ENCODE data around the gene PPP2R3A.
"Not testable (repeated sequence)": the region's sequence is repeated elsewhere in the genome, so short reads cannot be mapped to it uniquely, and the experiment has no call there.

Gene PPP2R3A

DNA sequence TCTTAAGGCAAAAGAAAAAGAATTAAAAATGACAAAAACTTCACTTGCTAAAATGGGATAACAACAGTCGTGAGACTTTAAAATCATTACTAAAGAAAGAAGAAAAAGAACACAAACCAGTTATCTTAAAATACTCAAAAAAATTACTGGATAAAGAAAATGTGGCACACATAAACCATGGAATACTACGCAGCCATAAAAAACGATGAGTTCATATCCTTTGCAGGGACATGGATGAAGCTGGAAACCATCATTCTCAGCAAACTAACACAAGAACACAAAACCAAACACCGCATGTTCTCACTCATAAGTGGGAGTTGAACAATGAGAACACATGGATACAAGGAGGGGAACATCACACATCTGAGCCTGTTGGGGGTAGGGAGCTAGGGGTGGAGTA lies 202.7 kb downstream of the PPP2R3A start:
- DNase-seq = not testable (repeated sequence)

DNA sequence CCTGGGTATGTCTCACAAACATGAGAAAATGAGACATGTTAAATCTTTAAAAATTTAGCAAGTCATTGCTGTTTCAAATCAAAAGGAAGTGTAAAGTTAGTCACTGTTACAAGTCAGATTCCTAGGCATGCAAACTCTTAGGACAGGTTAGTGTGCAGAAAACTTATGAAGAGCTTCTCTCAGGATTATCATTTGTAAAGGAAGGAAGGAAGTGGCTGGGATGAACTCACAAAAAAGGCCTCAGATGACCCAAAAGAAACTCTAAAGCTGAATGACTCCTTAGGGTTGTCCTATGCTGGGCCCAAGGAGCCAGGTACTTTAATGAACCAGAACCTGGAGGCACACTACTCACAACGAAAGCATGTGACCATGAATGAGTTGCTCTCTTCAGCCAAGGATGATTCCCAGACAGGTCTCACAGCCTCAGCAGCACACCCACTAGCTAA lies 205.6 kb downstream of the PPP2R3A start:
- no peak for DNase-seq

DNA sequence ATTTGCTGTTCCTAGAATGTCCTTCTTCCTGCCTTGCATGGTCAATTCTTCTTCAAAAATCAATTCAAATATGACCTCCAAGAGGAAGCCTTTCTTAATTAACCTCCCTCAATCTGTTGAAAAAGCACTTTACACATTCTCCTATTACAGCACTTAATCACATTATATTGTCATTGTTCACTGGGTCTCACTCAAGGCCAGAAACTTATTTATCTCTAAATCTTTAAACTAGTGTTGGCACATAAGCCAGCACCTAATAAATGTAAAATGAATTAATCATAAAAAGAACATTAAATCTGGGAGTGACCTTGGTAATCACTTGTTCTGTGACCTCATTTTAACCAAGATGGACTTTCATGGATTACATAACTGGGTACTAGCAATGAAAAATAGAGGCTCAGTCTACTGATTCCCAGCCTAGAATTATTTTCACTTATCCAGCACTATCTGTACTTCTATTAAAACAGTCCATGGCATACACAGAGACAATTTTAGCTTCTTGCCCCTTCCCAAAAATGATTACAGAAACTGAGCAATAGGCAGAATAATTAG lies 208.5 kb downstream of the PPP2R3A start:
- no peak for DNase-seq

DNA sequence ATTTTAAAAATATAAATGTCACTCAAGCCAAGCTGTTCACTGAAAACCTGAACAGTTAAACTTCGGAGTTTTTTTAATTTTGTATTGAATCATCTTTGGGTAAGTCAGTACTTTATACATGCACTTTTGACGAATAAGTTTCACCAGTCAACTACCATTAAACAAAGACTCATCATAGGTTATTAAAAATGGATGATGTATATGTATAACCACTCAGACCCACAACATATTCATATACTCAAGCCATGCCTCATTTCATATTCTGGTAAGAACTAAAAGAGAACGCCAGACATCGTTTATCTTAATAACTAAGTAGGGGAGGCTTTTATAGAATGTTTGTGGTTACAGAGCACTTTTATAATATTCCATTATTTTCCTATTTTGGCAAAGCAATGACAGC lies 212.3 kb downstream of the PPP2R3A start:
- no peak for DNase-seq

DNA sequence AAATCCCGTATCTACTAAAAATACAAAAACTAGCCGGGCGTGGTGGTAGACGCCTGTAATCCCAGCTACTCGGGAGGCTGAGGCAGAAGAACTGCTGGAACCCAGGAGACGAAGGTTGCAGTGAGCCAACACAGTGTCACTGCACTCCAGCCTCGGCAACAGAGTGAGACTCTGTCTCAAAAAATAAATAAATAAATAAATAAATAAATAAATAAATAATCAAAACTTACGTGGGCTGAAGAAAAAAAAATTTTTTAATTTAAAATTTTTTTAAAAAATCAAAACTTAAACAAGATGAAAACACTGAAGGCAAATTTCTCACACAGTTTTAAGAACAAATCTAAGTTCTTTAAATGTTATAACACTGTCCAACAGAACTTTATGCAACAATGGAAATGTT lies 216.2 kb downstream of the PPP2R3A start:
- no peak for DNase-seq

DNA sequence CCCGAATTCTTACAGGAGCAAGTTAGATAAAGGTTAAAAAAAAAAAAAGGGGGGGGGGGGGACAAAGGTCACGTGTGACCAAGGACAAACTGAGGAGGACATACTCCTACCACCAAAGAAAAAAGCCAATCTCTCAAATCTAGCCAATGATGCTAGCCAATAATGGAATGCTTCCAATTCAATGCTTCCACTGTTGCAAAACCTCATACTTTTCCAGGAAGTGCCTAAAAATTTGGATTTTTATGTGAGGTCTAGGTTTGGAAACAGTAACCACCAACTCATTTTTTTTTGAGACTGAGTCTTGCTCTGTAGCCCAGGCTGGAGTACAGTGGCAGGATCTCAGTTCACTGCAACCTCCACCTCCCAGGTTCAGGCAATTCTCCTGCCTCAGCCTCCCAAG lies 219.2 kb downstream of the PPP2R3A start:
- no peak for DNase-seq

DNA sequence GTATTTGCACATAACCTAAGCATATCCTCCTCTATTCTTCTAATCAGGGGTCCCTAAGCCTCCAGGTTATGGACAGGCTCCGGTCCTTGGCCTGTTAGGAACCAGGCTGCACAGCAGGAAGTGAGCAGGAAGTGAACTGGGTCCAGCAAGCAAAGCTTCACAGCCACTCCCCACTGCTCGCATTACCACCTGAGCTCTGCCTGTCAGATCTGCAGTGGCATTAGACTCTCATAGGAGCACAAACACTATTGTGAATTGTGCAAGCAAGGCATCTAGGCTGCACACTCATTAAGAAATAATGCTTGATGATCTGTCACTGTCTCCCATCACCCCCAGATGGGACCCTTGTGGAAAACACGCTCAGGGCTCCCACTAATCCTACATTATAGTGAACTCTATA lies 220.8 kb downstream of the PPP2R3A start:
- DNase-seq = no peak

DNA sequence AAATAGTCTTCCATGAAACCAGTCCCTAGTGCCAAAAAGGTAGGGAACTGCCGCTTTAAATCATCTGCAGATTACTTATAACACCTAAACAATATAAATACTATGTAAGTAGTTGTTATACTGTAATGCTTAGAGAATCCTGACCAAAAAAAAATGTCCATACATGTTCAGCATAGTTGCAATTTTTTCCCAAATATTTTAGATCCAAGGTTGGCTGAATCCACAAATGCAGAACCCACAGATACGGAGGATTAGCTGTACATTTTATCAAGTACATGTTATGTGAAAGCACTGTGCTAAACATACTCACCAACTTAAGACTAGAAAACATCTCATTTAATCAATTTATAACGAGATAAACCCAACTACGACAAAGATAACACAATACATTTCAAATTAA lies 221.3 kb downstream of the PPP2R3A start:
- no peak for DNase-seq

DNA sequence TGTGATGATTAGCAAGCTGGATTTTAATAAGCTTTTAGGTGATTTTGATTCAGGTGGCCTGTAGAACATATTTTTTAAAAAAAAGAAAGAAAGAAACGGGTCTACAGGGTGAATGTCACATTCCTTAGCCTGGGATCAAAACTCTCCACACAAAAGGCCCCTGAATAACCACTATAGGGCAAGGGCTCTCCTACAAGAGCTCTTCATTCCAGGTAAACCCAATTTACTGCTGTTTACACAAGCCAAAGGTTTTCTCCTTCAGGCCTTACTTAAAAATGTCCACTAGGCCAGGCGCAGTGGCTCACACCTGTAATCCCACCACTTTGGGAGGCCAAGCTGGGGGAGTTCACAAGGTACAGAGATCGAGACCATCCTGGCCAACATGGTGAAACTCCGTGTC lies 222.3 kb downstream of the PPP2R3A start:
- DNase-seq = no peak

DNA sequence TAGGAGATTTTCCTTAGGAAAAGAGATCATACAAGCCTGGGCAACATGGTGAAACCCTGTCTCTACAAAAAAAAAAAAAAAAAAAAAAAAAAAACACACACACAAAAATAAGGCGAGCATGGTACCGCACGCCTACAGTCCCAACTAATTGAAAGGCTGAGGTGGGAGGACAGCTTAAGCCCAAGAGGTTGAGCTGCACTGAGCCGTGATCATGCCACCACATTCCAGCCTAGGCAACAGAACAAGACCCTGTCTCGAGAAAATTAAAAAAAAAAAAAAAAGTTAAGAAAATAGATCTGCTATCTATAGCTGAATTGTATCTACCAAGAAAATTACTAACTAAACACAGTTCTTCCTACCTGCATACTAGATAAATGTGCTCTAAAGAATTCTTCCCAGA lies 223.5 kb downstream of the PPP2R3A start:
- DNase-seq = no peak

DNA sequence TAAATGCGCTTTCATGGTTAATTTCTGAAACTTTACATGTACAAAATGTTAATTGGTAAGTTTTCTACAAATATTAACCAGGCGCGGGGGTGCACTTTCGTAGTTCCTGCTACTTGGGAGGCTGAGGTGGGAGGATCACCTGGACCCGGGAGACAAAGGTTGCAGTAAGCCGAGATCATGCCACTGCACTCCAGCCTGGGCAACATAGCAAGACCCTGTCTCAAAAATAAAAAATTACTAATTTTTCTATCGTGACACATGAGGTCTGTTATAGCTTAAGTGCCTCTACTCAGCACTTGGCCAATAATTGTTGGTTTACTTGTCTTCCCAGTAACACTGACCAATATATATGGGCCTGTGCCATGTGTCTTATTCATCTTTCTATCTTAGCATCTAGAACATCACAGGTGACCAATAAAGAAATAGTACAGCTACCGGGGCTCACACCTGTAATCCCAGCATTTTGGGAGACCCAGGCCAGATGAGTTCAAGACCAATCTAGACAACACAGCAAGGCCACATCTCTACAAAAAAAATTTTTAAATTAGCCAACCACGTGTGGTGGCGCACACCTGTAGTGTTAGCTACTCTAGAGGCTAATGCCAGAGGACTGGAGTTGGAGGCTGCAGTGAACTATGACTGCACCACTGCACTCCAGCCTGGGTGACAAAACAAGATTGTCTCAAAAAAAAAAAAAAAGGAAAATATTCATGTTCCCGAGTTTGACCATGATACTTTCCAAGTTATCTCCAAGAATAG lies 224.5 kb downstream of the PPP2R3A start:
- no peak for DNase-seq

DNA sequence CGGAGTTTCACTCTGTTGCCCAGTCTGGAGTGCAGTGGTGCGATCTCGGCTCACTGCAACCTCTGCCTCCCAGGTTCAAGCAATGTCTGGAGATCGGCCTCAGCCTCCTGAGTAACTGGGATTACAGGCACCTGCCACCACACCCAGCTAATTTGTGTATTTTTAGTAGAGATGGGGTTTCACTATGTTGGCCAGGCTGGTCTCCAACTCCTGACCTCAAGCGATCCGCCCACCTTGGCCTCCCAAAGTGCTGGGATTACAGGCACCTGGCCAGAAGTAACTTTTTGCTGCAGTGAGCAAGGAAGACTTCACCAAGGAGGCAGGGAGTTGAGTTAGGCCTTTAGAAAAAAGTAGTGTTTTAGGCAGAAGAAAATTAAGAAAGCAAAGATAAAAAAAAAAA lies 226.7 kb downstream of the PPP2R3A start:
- not testable (repeated sequence) for DNase-seq

DNA sequence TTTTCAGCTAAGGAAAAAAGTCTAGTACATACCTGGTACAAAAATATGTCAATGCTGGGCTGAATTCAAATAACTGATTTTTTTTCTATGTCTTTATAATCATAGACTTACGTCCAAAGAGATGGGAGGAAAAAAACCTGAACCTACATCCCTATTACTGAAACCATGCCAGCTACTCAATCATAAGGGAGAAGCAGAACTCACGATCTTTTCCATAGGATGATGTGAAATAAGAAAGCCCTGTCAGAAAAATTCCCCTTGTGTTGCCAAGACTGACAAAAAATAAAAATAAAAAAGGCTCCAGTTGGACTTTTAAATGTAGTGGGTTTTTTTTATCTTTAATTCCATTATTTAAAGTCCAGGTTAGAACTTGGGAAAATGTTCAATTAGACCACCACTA lies 227.3 kb downstream of the PPP2R3A start:
- no peak for DNase-seq

DNA sequence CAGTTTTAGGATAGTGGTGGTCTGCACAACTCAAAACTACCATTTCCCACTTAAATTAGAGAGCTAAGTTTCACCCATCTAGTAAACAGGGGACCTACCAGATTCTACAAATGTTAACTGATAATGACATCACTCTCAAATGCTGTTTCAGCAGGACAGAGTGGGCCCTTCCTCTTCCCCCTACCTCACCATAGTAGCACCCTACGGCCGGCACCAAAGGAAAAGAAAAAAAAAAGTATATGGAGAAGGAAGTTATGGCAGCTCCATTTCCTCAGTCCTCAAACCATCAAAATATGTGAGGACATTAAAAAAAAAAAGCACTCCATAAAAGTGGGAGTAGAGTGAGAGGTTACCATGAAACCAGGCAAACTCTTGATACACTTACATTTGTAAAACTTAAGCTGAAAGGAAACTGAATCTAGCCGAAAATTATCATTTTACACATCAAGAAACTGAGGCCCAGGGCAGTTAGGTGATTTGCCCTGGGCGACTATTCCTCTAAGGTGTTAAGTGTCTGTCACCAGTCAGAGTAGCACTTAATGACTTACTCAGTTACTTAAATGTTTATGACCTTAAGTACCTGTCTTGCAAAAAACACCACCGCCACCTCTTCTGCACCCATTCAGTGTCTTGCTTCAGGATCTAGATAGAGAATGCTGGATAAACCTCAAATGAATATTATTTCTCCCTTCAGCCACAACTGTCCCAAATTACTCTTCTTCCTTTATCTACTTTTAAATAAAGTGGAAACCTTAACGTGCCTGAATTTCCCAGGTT lies 227.9 kb downstream of the PPP2R3A start:
- peak; percentile 33 for DNase-seq

DNA sequence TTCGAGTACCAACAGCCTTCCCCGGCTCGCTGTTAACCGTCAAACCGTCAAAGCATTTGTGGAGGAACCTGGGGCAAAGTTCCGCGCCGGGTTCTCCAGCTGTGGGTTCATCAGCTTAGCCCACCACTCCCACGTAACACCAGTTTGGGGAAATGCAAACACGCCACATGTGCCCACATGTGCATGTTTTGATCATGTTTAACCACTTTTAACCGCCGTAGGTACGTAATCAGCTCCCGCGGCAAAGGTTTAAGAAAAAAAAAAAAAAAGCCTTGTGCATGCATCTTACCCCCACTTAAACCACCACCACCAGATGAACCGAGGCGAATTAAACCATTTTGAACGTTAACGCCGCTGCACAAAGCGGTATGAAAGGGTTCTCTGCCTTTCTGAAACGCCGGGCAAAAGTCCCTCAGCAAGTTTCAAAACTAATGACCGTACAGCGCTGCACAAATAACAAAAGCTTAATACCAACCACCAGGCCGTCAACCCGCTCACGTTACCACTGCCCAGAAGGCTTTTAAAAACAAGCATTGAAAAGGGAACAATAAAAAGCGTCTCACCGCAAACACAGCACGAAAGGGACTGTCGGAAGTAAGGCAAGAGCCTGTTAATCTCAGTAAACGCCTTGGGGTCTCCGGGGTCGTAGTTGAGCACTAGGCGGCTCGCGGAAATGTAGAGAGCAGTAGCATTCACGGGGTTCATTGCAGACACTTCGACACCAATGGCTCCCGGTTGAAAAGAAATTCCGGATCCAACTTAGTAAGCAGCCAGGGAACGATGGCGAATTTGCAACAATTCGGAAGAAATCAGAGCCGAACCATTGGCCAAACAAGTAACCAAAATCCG lies 229.1 kb downstream of the PPP2R3A start:
- DNase-seq = peak; percentile 48

DNA sequence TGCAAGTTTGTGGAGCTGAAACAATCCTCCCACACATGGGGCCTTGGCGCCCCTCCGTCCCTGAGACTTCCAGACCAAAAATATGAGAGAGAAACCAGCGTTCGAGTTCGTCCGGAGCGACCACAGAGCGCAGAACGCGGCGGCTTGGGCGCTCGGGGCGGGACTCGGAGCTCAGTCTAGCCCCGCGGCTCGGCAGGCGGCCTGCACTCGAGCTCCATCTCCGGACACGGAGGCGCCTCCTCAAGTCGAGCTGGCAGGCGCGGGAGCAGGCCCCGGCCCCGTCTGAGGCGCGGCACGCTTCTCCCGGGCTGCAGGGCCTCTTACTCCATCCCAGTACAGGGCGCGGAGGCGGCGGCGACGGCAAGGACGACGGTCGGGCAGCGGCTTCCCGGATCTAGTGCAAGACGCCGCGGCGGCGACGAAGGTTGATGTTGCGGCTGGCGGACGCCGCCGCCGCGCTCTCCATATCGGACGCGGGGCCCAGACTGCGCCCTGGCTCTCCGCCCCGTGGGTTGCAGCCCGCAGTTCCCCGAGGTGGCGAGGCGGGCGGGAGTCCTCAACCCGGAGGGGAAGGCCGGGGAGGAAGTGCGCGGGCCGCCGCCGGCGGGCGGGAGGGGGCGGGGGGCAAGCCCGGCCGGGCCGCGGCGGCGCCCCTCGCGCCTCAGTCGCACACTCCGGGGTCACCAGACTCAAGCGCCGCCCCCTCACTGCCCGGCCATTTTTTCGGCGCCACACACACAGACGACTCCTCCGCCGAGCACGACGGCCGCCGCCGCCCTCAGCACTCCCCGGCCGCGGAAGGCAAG lies 229.9 kb downstream of the PPP2R3A start:
- DNase-seq = peak; percentile 73

DNA sequence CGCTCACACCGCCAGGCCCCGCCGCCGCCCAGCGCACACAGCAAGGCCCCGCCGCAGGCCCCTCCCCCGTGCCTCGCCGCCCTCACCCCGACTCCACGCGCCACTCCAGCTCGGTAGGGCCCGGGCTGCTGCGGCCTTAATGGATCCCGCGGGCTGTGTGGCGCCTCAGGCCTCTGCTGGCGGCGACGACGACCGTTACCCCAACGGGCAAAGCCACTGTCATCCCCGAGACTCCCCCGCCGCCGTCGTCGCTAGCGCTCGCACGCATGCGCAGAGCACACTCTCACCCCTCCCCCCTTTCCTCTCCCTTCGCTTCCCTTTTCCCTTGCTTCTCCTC lies 230.5 kb downstream of the PPP2R3A start, which contains the start of gene MSL2:
Gene MSL2, minus strand, starts transcription at position 272 of the 337 bp plus-strand sequence. CDS start 1,222 bp downstream, outside the sequence.
- no peak for DNase-seq

DNA sequence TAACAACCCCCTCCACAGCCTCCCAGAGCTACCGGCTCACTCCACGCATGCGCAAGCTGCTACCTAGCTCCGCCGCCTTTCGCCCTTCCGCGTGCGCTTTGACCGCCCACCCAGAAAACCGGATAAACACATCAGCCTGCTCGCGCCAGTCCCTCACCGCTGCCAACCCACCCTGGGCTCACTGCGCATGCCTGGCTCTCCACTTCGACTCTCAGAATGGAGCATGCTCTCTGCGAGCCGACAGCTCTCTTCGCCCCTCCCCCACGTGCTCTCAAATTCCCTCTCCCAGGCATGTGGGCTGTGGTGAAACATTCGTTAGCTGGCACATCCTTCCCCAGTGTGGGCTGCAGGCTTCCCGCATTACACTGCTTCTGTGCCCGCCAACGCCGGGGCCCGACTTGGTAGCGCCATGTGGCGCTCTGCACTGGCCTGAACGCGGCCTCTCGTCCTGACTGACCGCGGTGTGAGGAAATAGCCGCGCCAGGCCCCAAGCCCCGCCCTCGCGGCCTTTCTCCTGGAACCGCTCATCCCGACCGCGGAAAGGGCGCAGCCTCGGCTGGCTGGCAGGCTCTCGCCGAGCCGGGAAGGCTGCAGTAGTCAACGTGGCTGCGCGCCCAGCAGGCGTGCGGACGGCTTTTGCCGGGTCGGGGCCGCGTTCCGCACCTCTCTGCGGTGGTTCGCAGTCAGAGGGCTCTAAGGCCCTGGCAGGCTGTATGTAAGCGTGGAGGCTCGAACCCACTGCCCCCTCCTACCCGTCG lies 231.1 kb downstream of the PPP2R3A start:
- peak; percentile 100 for DNase-seq

DNA sequence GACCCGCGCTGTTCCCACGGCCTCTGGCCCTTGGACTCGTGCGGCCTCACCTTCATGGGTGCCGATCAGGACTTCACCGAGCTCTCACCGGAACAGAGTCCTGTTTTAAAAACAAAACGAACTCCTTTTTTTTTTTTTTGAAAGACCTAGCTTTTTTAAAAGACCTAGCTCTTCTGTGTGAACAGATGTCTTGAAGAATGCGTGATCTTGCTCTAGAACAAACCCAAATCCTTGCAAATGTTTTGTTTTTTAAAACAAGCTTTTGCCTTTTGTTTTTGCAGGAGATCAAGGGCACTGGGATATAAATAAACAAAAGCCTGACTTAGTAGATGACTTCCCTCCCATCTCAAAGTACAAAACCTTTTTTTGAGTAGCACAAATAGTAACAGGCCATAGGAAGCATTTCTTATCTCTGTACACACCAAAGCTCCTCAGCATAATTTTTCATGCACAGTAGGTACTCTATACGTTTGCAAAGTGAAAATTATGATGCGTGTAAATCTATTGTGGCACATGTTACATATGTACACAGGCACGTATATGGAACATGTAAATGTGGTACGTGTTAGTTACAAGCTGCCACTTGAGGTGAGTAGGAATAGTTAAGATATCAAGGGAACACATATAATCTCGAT lies 231.7 kb downstream of the PPP2R3A start:
- peak; percentile 68 for DNase-seq

Data from hematopoietic multipotent progenitor cell treated with erythropoietin and hydrocortisone succinate and interleukin-3 and kit ligand, for 8 days (in vitro differentiated cells).